HepG2 (cell line): ENCODE results near the gene GTF2I. TPM values are rescaled to one million over a fixed set of nuclear protein-coding genes. Genes with fewer than 3 reads are reported as not detected.

Experiments used
- ATAC-seq: fragments of 200-7000 bp; cut with Tn5 transposase; 3 replicates; pipeline ENCODE4 v1.9.1; 2020; ENCODE audit warnings: mild to moderate bottlenecking, moderate library complexity
- BruUV-seq: library from RNA; stranded (reverse); fragments of 400-500 nt; replicated peaks from 2 replicates; lab custom pipeline; 2021; lab: Mats Ljungman, UMichigan
- CTCF ChIA-PET: fragments of 300-600 bp; formaldehyde crosslinking; extraction: SDS; loops from one replicate; lab custom pipeline; 2021; ENCODE audit warnings: low total read pairs, inconsistent platforms, low intra/inter-chr PET ratio; lab: Yijun Ruan, JAX
- POLR2A ChIA-PET: fragments of 350-600 bp; sonication (Branson Sonifier 250); formaldehyde crosslinking; loops from one replicate; lab custom pipeline; 2020; ENCODE audit warnings: antibody characterized with exemption, inconsistent platforms; lab: Yijun Ruan, JAX
- DNase-seq: peaks from one replicate; pipeline ENCODE4 v3.0.0-alpha.2; 2015; ENCODE audit warnings: low spot score
- FAIRE-seq: peaks from 3 replicates; lab custom pipeline; 2011; peaks lifted over from hg19 to GRCh38; lab: Jason Lieb, UNC
- H2AFZ ChIP-seq: one replicate; pipeline ENCODE4 v1.6.1; 2011; ENCODE audit warnings: low read length, inconsistent platforms
- H3K27ac ChIP-seq: fragments of 300-600 bp; 3 replicates; pipeline ENCODE4 v1.8.0; 2011; ENCODE audit warnings: mixed run types, mild to moderate bottlenecking, mixed read lengths, low read length, inconsistent platforms; ENCODE audit not compliant: insufficient read depth; ENCODE audit errors: extremely low read length
- H3K27me3 ChIP-seq, 2 experiments: fragments of 200-600 bp in 1 of 2; 2 replicates in 1 of 2; 3 replicates in 1 of 2; pipeline versions ENCODE4 v1.6.0 to v1.8.0; 2011; ENCODE audit warnings: low read length in 2 of 2, mild to moderate bottlenecking in 2 of 2, moderate library complexity in 2 of 2, inconsistent platforms in 1 of 2; ENCODE audit not compliant: insufficient read depth in 2 of 2, control insufficient read depth in 1 of 2
- H3K36me3 ChIP-seq, 2 experiments: fragments of 200-600 bp in 1 of 2; replicated peaks in 1 of 2; 2 replicates in 1 of 2; 3 replicates in 1 of 2; pipeline versions ENCODE4 v1.5.1 to v1.8.0; 2011; ENCODE audit warnings: low read length in 2 of 2, inconsistent platforms in 1 of 2; ENCODE audit not compliant: insufficient read depth in 2 of 2, control insufficient read depth in 1 of 2
- H3K4me1 ChIP-seq: 2 replicates; pipeline ENCODE4 v1.5.1; 2012; ENCODE audit warnings: low read length, inconsistent platforms; ENCODE audit not compliant: insufficient read depth
- H3K4me2 ChIP-seq: 2 replicates; pipeline ENCODE4 v1.6.0; 2011; ENCODE audit warnings: low read depth, low read length, inconsistent platforms
- H3K4me3 ChIP-seq, 3 experiments: fragments of 200-600 bp in 1 of 3; sonication (generic), shearing (Covaris generic) in 1 of 3; replicated peaks in 1 of 3; 2 replicates each; pipeline ENCODE4 v1.5.1; 2011 to 2016; ENCODE audit warnings: low read length in 3 of 3, inconsistent platforms in 2 of 3, low read depth in 2 of 3, mild to moderate bottlenecking in 2 of 3, control low read depth in 1 of 3, mixed read lengths in 1 of 3; ENCODE audit not compliant: insufficient read depth in 1 of 3
- H3K79me2 ChIP-seq: one replicate; pipeline ENCODE4 v1.6.1; 2011; ENCODE audit warnings: low read length, inconsistent platforms; ENCODE audit not compliant: insufficient read depth
- H3K9ac ChIP-seq: 2 replicates; pipeline ENCODE4 v1.6.0; 2011; ENCODE audit warnings: mild to moderate bottlenecking, low read depth, low read length, inconsistent platforms; ENCODE audit not compliant: insufficient read depth
- H3K9me3 ChIP-seq: 2 replicates; pipeline ENCODE4 v1.5.1; 2012; ENCODE audit warnings: mild to moderate bottlenecking, low read length
- H4K20me1 ChIP-seq: 2 replicates; pipeline ENCODE4 v1.6.0; 2011; ENCODE audit warnings: inconsistent platforms, mild to moderate bottlenecking, low read length, moderate library complexity; ENCODE audit not compliant: insufficient read depth
- ARNT2 ChIP-seq: sonication (generic); formaldehyde crosslinking; IDR thresholded peaks from 2 replicates; pipeline ENCODE4 v1.8.0; 2022; ENCODE audit warnings: mild to moderate bottlenecking, low read depth, missing genetic modification reagents, moderate library complexity
- ASH2L ChIP-seq: fragments of 300-600, 200-600 bp; sonication (generic); IDR thresholded peaks from 2 replicates; pipeline ENCODE4 v1.7.0; 2017; ENCODE audit warnings: low read depth, mild to moderate bottlenecking, moderate library complexity, mixed read lengths, low read length; ENCODE audit not compliant: insufficient read length
- GATAD2A ChIP-seq: IDR thresholded peaks from 2 replicates; pipeline ENCODE4 v1.6.1; 2016
- KLF9 ChIP-seq: IDR thresholded peaks from 2 replicates; pipeline ENCODE4 v1.6.1; 2016; ENCODE audit warnings: low read depth
- MAFK ChIP-seq, 2 experiments: IDR thresholded peaks in 1 of 2; conservative IDR thresholded peaks in 1 of 2; 2 replicates each; pipeline ENCODE4 v1.6.1; 2011; ENCODE audit warnings: improper control_type of control experiment in 2 of 2, low read length in 2 of 2
- NCOA2 ChIP-seq: sonication (generic); formaldehyde crosslinking; IDR thresholded peaks from 2 replicates; pipeline ENCODE4 v1.8.0; 2022; ENCODE audit warnings: inconsistent platforms
- NFRKB ChIP-seq: fragments of 450-650 bp; IDR thresholded peaks from 2 replicates; pipeline ENCODE4 v1.6.1; 2017
- NR3C1 ChIP-seq: sonication (generic); formaldehyde crosslinking; IDR thresholded peaks from 2 replicates; pipeline ENCODE4 v1.4.0; 2020; ENCODE audit warnings: missing genetic modification reagents
- PHF20 ChIP-seq: sonication (generic); formaldehyde crosslinking; IDR thresholded peaks from 2 replicates; pipeline ENCODE4 v1.5.0; 2020; ENCODE audit warnings: mild to moderate bottlenecking, missing genetic modification reagents
- POLR2A ChIP-seq, 2 experiments: IDR thresholded peaks; 2 replicates each; pipeline ENCODE4 v1.6.1; 2011; ENCODE audit warnings: low read depth in 2 of 2, low read length in 2 of 2, mild to moderate bottlenecking in 1 of 2, moderate library complexity in 1 of 2; ENCODE audit not compliant: insufficient read depth in 1 of 2
- POLR2AphosphoS5 ChIP-seq: IDR thresholded peaks from 2 replicates; pipeline ENCODE4 v1.6.1; 2012; ENCODE audit warnings: low read depth, low read length
- SCMH1 ChIP-seq: sonication (generic); formaldehyde crosslinking; IDR thresholded peaks from 2 replicates; pipeline ENCODE4 v1.9.0; 2021; ENCODE audit warnings: missing genetic modification reagents, mild to moderate bottlenecking, borderline replicate concordance
- TAF1 ChIP-seq: sonication (generic); formaldehyde crosslinking; IDR thresholded peaks from 2 replicates; pipeline ENCODE4 v1.4.0; 2020; ENCODE audit warnings: missing genetic modification reagents
- TSC22D2 ChIP-seq: sonication (generic); formaldehyde crosslinking; IDR thresholded peaks from 2 replicates; pipeline ENCODE4 v1.5.1; 2020; ENCODE audit warnings: missing genetic modification reagents, mild to moderate bottlenecking, borderline replicate concordance
- ZNF335 ChIP-seq: sonication (generic); formaldehyde crosslinking; IDR thresholded peaks from 2 replicates; pipeline ENCODE4 v1.4.0; 2020; ENCODE audit warnings: missing genetic modification reagents
- ZNF431 ChIP-seq: sonication (generic); formaldehyde crosslinking; IDR thresholded peaks from 2 replicates; pipeline ENCODE4 v1.9.0; 2022; ENCODE audit warnings: missing genetic modification reagents, low read depth, mild to moderate bottlenecking, borderline replicate concordance
- ZNF44 ChIP-seq: sonication (generic); formaldehyde crosslinking; IDR thresholded peaks from 2 replicates; pipeline ENCODE4 v1.5.1; 2020; ENCODE audit warnings: mild to moderate bottlenecking, missing genetic modification reagents
- ZNF703 ChIP-seq: sonication (generic); formaldehyde crosslinking; IDR thresholded peaks from 2 replicates; pipeline ENCODE4 v1.5.1; 2020; ENCODE audit warnings: missing genetic modification reagents, mild to moderate bottlenecking, moderate library complexity, borderline replicate concordance
- ZSCAN9 ChIP-seq: IDR thresholded peaks from 2 replicates; pipeline ENCODE4 v1.6.1; 2016; ENCODE audit warnings: borderline replicate concordance
- WGBS: methylation state at CpG from one replicate; pipeline ENCODE4 v1.1.6; 2017; ENCODE audit warnings: low lambda C conversion rate; 5-methylcytosine and 5-hydroxymethylcytosine counted together
- in situ Hi-C: cut with HindIII; loops from 2 replicates; pipeline ENCODE4 v1.10.0; 2017; ENCODE audit warnings: low pct_unique_long_range_greater_than_20kb; ENCODE audit not compliant: extremely low pct_ligation_motif_present
- intact Hi-C: fragments of 100-400 bp; cut with micrococcal nuclease; formaldehyde crosslinking; loops from one replicate; pipeline ENCODE4 v1.10.0; 2022; ENCODE audit not compliant: unreplicated experiment
- polyA plus RNA-seq, 8 experiments: library from polyadenylated mRNA; depleted of rRNA in 3 of 8; stranded (reverse) in 7 of 8; unstranded in 1 of 8; fragments of >200 nt; fragmentation: Illumina TruSeq in 4 of 8; extraction: Trizol in 4 of 8; gene quantifications; 2 replicates each; pipeline versions ENCODE4 v1.2.1 to v1.2.3, GENCODE V29; 2011 to 2016; ENCODE audit warnings: low read depth in 4 of 8, missing spikeins in 1 of 8, mixed read lengths in 1 of 8; ENCODE audit not compliant: insufficient read depth in 1 of 8
- total RNA-seq, 5 experiments: library from RNA; depleted of rRNA; stranded (reverse); fragments of >200 nt; fragmentation: Illumina TruSeq; extraction: Trizol; gene quantifications; 2 replicates each; pipeline ENCODE4 v1.2.3, GENCODE V29; 2016; ENCODE audit warnings: low read depth in 1 of 5
- TF ChIP-seq, protein P1 (sequence below): sonication (generic); formaldehyde crosslinking; IDR thresholded peaks from 2 replicates; pipeline ENCODE4 v1.4.0; 2020; ENCODE audit warnings: missing genetic modification reagents
- TF ChIP-seq, protein P2 (sequence below): sonication (generic); formaldehyde crosslinking; IDR thresholded peaks from 2 replicates; pipeline ENCODE4 v1.4.0; 2020; ENCODE audit warnings: missing genetic modification reagents
- TF ChIP-seq, protein P3 (sequence below), 2 experiments: sonication (generic) in 1 of 2; formaldehyde crosslinking in 1 of 2; IDR thresholded peaks; 2 replicates each; pipeline versions ENCODE4 v1.5.1 to v1.6.1; 2011 to 2020; ENCODE audit warnings: borderline replicate concordance in 1 of 2, low read depth in 1 of 2, low read length in 1 of 2, mild to moderate bottlenecking in 1 of 2, missing genetic modification reagents in 1 of 2, moderate library complexity in 1 of 2

Gene GTF2I
- total and polyA plus RNA-seq, 2 of the 13 experiments (the other 11 are each of a cell fraction or from before 2014, with no cell fraction given): 74.6 to 125 TPM

DNA sequence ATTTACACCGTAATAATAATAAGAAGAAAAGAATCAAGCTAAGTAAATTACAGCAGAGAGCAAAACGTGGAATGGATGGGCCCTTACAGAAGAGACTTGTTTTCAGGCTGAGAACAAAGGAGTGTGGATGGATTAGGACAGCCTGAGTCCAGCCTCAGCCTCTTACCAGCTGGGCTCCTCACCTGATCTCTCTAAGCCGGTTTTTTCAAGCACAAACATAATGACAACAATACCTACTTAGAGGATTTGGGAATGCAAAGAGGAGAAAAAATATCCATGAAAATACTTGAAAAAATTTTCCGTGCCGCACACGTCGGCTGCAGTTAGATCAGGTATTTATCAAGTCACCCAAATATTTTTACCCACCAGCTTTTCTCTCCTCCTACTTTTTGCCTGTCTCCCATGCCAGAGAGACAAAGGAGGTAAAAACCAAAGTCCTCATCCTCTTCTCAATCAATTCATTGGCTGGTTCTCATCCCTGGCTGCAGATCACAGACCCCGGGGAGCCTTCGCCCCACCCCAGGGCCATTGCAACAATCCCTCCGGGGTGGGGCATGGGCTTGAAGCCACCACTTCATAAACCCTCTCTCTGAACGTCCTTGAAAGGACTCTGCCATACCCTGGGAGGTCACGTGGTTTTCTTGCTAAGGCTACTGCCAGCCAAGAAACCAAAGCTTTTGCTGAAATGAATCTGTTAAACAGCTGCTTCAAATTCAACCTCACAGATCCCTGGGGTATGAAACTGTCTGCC, 29.7 kb upstream of the GTF2I start:
- intact Hi-C loops: no loop called here
- Histone ChIP-seq H3K36me3 (no peaks in the 10 kb centered on the region), H2AFZ (peak overlapping the region; percentile 76), H3K4me3 (peak overlapping the region; percentile 36 to 53 (median 44); a peak in 5 of 6 replicates), H3K79me2 (no peaks in the 10 kb centered on the region), H3K9me3 (no peaks in the 10 kb centered on the region), H3K9ac (peak overlapping the region; percentile 69), H3K27ac (peak overlapping the region; percentile 81), H3K4me2 (peak overlapping the region; percentile 73), H3K4me1 (peaks cover 63% of the 10 kb centered on the region), H4K20me1 (no peaks in the 10 kb centered on the region), H3K27me3 (no peaks in the 10 kb centered on the region)
- ATAC-seq: peak; percentile 90
- CTCF ChIA-PET: no interaction called here
- peak; percentile 93 for DNase-seq
- POLR2A ChIA-PET: interaction anchor here (0.9 to 1.9 kb wide), 15 partner anchors 9 to 560 kb away, joined by 3 to 25 read pairs (median 5); partner anchors contain the start of gene GTF2I
- peak; percentile 82 for FAIRE-seq
- 4% methylated on average over 12 of the region's 12 CpGs for WGBS
- in situ Hi-C loops: no loop called here
- no TSS peak for BruUV-seq
- TF ChIP-seq MAFK (conservative IDR thresholded peaks at IDR 0.05 in 1 of 2, IDR thresholded peaks at IDR 0.05 in 1 of 2; ENCODE audit: low read length in 2 of 2) (no peak), ZNF44 (CRISPR knock-in tag) (no peak), NCOA2 (CRISPR knock-in tag) (peak; percentile 70; the same call in 1 of the 2 replicates), ASH2L (peak; percentile 31), GATAD2A (peak; percentile 77), NR3C1 (CRISPR knock-in tag) (no peak), SCMH1 (CRISPR knock-in tag) (no peak), TAF1 (CRISPR knock-in tag) (no peak), ZNF703 (CRISPR knock-in tag) (no peak), NFRKB (no peak), ZNF335 (no peak), POLR2AphosphoS5 (0 out of 2 replicates have a peak, but pooled peaks have one; percentile 21), KLF9 (CRISPR knock-in tag) (no peak), PHF20 (CRISPR knock-in tag) (no peak), TSC22D2 (CRISPR knock-in tag) (no peak), POLR2A (IDR thresholded peaks at IDR 0.05; ENCODE audit: insufficient read depth in 1 of 2, low read depth in 2 of 2, low read length in 2 of 2) (no peak), ZSCAN9 (CRISPR knock-in tag) (0 out of 2 replicates have a peak, but pooled peaks have one; percentile 19), ZNF431 (CRISPR knock-in tag) (no peak), ARNT2 (CRISPR knock-in tag) (no peak)
- TF ChIP-seq, protein P1, sequence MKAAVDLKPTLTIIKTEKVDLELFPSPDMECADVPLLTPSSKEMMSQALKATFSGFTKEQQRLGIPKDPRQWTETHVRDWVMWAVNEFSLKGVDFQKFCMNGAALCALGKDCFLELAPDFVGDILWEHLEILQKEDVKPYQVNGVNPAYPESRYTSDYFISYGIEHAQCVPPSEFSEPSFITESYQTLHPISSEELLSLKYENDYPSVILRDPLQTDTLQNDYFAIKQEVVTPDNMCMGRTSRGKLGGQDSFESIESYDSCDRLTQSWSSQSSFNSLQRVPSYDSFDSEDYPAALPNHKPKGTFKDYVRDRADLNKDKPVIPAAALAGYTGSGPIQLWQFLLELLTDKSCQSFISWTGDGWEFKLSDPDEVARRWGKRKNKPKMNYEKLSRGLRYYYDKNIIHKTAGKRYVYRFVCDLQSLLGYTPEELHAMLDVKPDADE (CRISPR knock-in tag): no peak
- TF ChIP-seq, protein P2, sequence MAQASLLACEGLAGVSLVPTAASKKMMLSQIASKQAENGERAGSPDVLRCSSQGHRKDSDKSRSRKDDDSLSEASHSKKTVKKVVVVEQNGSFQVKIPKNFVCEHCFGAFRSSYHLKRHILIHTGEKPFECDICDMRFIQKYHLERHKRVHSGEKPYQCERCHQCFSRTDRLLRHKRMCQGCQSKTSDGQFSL: no peak
- TF ChIP-seq, protein P3, sequence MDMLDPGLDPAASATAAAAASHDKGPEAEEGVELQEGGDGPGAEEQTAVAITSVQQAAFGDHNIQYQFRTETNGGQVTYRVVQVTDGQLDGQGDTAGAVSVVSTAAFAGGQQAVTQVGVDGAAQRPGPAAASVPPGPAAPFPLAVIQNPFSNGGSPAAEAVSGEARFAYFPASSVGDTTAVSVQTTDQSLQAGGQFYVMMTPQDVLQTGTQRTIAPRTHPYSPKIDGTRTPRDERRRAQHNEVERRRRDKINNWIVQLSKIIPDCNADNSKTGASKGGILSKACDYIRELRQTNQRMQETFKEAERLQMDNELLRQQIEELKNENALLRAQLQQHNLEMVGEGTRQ (IDR thresholded peaks at IDR 0.05; ENCODE audit: low read depth, low read length): peak; percentile 91
- TF ChIP-seq, protein P3 (CRISPR knock-in tag; IDR thresholded peaks at IDR 0.05; ENCODE audit: borderline replicate concordance): peak; percentile 75; the same call in 1 of the 2 replicates
